GM12874 (cell line): ENCODE measurements around the gene RHBDD1.

ENCODE experiments used
- CTCF ChIP-seq: IDR thresholded peaks from 2 replicates; pipeline ENCODE4 v1.5.1; 2011; ENCODE audit warnings: low read depth, mild to moderate bottlenecking, control low read depth, low read length, moderate library complexity; ENCODE audit not compliant: insufficient read depth

The RHBDD1 gene

GRCh38 chr2:227043981-227044380 lies 208.1 kb downstream of the RHBDD1 start:
- no peak for TF ChIP-seq CTCF
